Mammary epithelial cell (primary cell): Measurements from ENCODE around the gene MUC5B.

Source experiments
- EZH2 ChIP-seq: IDR thresholded peaks from 2 replicates; pipeline ENCODE4 v1.6.1; 2012; ENCODE audit warnings: low read length, inconsistent platforms, borderline replicate concordance
- TF ChIP-seq, protein P1 (sequence below), 2 donors: IDR thresholded peaks in 1 of 2; conservative IDR thresholded peaks in 1 of 2; 2 replicates each; pipeline ENCODE4 v1.5.1; 2011 to 2012; ENCODE audit warnings: inconsistent platforms in 2 of 2, low read length in 2 of 2, mild to moderate bottlenecking in 2 of 2, control low read depth in 1 of 2, low read depth in 1 of 2; ENCODE audit not compliant: insufficient read depth in 1 of 2; ENCODE audit errors: extremely low read depth in 1 of 2

GRCh38 chr11:1228921-1229451 lies 6.1 kb downstream of the MUC5B start:
- TF ChIP-seq, protein P1, sequence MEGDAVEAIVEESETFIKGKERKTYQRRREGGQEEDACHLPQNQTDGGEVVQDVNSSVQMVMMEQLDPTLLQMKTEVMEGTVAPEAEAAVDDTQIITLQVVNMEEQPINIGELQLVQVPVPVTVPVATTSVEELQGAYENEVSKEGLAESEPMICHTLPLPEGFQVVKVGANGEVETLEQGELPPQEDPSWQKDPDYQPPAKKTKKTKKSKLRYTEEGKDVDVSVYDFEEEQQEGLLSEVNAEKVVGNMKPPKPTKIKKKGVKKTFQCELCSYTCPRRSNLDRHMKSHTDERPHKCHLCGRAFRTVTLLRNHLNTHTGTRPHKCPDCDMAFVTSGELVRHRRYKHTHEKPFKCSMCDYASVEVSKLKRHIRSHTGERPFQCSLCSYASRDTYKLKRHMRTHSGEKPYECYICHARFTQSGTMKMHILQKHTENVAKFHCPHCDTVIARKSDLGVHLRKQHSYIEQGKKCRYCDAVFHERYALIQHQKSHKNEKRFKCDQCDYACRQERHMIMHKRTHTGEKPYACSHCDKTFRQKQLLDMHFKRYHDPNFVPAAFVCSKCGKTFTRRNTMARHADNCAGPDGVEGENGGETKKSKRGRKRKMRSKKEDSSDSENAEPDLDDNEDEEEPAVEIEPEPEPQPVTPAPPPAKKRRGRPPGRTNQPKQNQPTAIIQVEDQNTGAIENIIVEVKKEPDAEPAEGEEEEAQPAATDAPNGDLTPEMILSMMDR (conservative IDR thresholded peaks at IDR 0.05 in 1 of 2, IDR thresholded peaks at IDR 0.05 in 1 of 2; ENCODE audit: extremely low read depth in 1 of 2, insufficient read depth in 1 of 2, low read depth in 1 of 2, low read length in 2 of 2) = no peak
- TF ChIP-seq EZH2 = no peak
